Loucy (cell line): Measurements from ENCODE around the gene SELENOS.

Experiments used
- CTCF ChIP-seq: fragments of 200-600 bp; sonication (generic); conservative IDR thresholded peaks from 2 replicates; pipeline ENCODE4 v1.5.1; 2014; ENCODE audit warnings: mild to moderate bottlenecking, antibody characterized with exemption, low read length
- EZH2phosphoT487 ChIP-seq: fragments of 200-600 bp; IDR thresholded peaks from 2 replicates; pipeline ENCODE4 v1.6.1; 2018; ENCODE audit warnings: antibody characterized with exemption, mild to moderate bottlenecking, moderate library complexity, borderline replicate concordance

- TF ChIP-seq CTCF: no peak
- no peak for TF ChIP-seq EZH2phosphoT487
Observed at GRCh38 chr15:101323793-101324523, 46.7 kb upstream of the SELENOS start.
